Lung (tissue), 16 donors: ENCODE results near the gene CDH26. TPM values are rescaled to one million over a fixed set of nuclear protein-coding genes. Genes with fewer than 3 reads are reported as not detected.

Experiments
- ATAC-seq: fragments of 200-7000 bp; cut with Tn5 transposase; one replicate; pipeline ENCODE4 v1.9.1; 2020; ENCODE audit warnings: moderate number of reproducible peaks; ENCODE audit not compliant: insufficient read depth, low FRiP score
- DNase-seq, 3 donors: peaks; one replicate each; pipeline ENCODE4 v3.0.0-alpha.2; 2013 to 2017
- H3K27ac ChIP-seq, 2 donors: one replicate each; pipeline ENCODE4 v1.5.1; 2013; ENCODE audit warnings: mild to moderate bottlenecking in 2 of 2, moderate library complexity in 2 of 2, control low read depth in 1 of 2, inconsistent platforms in 1 of 2, low read depth in 1 of 2, low read length in 1 of 2
- H3K27me3 ChIP-seq, 3 donors: one replicate each; pipeline ENCODE4 v1.5.1; 2013; ENCODE audit warnings: low read length in 2 of 3; ENCODE audit not compliant: control insufficient read depth in 3 of 3, insufficient read depth in 3 of 3
- H3K36me3 ChIP-seq, 4 donors: one replicate each; pipeline ENCODE4 v1.5.1; 2013; ENCODE audit warnings: low read length in 4 of 4, mild to moderate bottlenecking in 1 of 4, moderate library complexity in 1 of 4; ENCODE audit not compliant: control insufficient read depth in 4 of 4, insufficient read depth in 4 of 4
- H3K4me1 ChIP-seq, 5 donors: one replicate each; pipeline ENCODE4 v1.5.1; 2013; ENCODE audit warnings: low read length in 5 of 5, mild to moderate bottlenecking in 2 of 5, moderate library complexity in 1 of 5; ENCODE audit not compliant: control insufficient read depth in 5 of 5, insufficient read depth in 5 of 5
- H3K4me3 ChIP-seq: one replicate; pipeline ENCODE4 v1.5.1; 2013; ENCODE audit warnings: mild to moderate bottlenecking, control low read depth, moderate library complexity
- H3K9ac ChIP-seq, 2 donors: one replicate each; pipeline ENCODE4 v1.5.1; 2013; ENCODE audit warnings: low read length in 2 of 2, control low read depth in 1 of 2; ENCODE audit not compliant: insufficient read depth in 1 of 2
- H3K9me3 ChIP-seq, 4 donors: one replicate each; pipeline ENCODE4 v1.5.1; 2013; ENCODE audit warnings: low read length in 3 of 4, mild to moderate bottlenecking in 1 of 4, moderate library complexity in 1 of 4; ENCODE audit not compliant: control insufficient read depth in 4 of 4, insufficient read depth in 3 of 4
- CTCF ChIP-seq: IDR thresholded peaks from 2 replicates; pipeline ENCODE4 v1.5.1; 2012; ENCODE audit warnings: mild to moderate bottlenecking; ENCODE audit errors: control extremely low read depth, extremely low read depth
- WGBS, 2 donors: extraction: QIAGEN DNeasy Blood & Tissue Kit; methylation state at CpG; one replicate each; pipeline ENCODE4 v1.1.7; 2013; 5-methylcytosine and 5-hydroxymethylcytosine counted together
- long read RNA-seq, 5 donors: transcript quantifications; one replicate each; lab custom pipeline, GENCODE V29; 2026
- polyA plus RNA-seq, 2 donors: library from polyadenylated mRNA; stranded (reverse); fragments of 200-250 nt; gene quantifications; one replicate each; pipeline ENCODE4 v1.2.1, GENCODE V29; 2013
- total RNA-seq, 2 donors: library from RNA; depleted of rRNA in 1 of 2; stranded (reverse); fragments of >200 nt in 1 of 2; gene quantifications; one replicate each; pipeline ENCODE4 v1.2.1, GENCODE V29; 2014 to 2021
- donor health status: control.
- donor health status: control.
- donor health status: Bipolar disorder and iron deficiency.
- donor health status: healthy.
- donor health status: DM: yes; HTN: yes; CAD: no.

The CDH26 gene
- total RNA-seq: 10 to 100 TPM in 1 of 2 donors, 1 to 10 TPM in 1; 9.8 to 11.3 TPM
- polyA plus RNA-seq: 1 to 10 TPM; 5.7 to 5.8 TPM
- long read RNA-seq, donor 1: 0 reads
- long read RNA-seq, donor 2: 0 reads
- long read RNA-seq, donor 3: 0 reads
- long read RNA-seq, donor 4: 0 reads
- long read RNA-seq, donor 5, partial matches to known transcripts: 0 of 1 reads
- long read RNA-seq, donor 5, other reads (novel, unspliced or antisense): 0 of 1 reads

DNA sequence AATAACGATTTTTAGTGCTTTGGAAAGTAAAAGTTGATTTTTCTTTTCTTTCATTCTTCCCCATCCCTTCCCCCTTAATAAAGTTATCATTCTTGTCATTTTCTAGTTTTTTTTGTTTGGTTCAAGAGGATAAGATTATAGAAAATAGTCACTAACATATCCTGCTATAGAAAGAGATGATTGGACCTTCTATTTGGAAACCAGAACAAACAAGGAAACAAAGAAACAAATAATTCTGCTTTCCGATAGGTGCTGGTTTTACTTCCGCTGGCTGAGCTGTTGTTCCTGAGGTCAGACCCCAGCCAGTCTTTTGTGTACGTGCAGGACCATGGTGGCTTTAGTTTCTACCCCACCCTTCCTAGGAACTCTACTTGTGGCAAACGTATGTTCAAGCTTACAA is at the start of gene CDH26:
CDH26 (plus strand) TSS at position 301 of the 400 bp plus-strand sequence. CDS start 304 bp downstream, outside the sequence.
- DNase-seq: no peak
- H3K27me3 ChIP-seq: no peaks in the 10 kb centered on the region
- no peak within 1 kb of the TSS for H3K27ac ChIP-seq
- no peak within 1 kb of the TSS for H3K9ac ChIP-seq
- WGBS, 2 donors: 88 to 89% methylated on average over 5 of the region's 5 CpGs
- H3K4me3 ChIP-seq: no peak within 1 kb of the TSS
- H3K4me1 ChIP-seq: no peaks in the 10 kb centered on the region
- no peak for ATAC-seq
- peaks cover 0 to 3% (median 0%) of the 10 kb centered on the region in 4 donors for H3K9me3 ChIP-seq
- no peak for TF ChIP-seq CTCF
- H3K36me3 ChIP-seq: no peaks in the 10 kb centered on the region

GRCh38 chr20:59908855-59909254 is 49.4 kb upstream of the CDH26 start:
- no peak overlapping the region for H3K27ac ChIP-seq
- no peak for TF ChIP-seq CTCF
- WGBS, 2 donors: 85 to 91% methylated on average over 5 of the region's 5 CpGs
- ATAC-seq: no peak
- H3K4me3 ChIP-seq: no peak overlapping the region
- no peak overlapping the region for H3K9ac ChIP-seq
- no peaks in the 10 kb centered on the region for H3K4me1 ChIP-seq
- H3K9me3 ChIP-seq: no peaks in the 10 kb centered on the region
- DNase-seq: no peak
- peaks cover 0 to 3% (median 0%) of the 10 kb centered on the region in 3 donors for H3K27me3 ChIP-seq
- no peaks in the 10 kb centered on the region for H3K36me3 ChIP-seq

GRCh38 chr20:59911041-59911440 is 47.2 kb upstream of the CDH26 start:
- TF ChIP-seq CTCF: no peak
- DNase-seq: no peak
- ATAC-seq: no peak
- peaks cover 0 to 3% (median 0%) of the 10 kb centered on the region in 3 donors for H3K27me3 ChIP-seq
- H3K9ac ChIP-seq: no peak overlapping the region
- no peaks in the 10 kb centered on the region for H3K4me1 ChIP-seq
- H3K36me3 ChIP-seq: no peaks in the 10 kb centered on the region
- no peak overlapping the region for H3K27ac ChIP-seq
- WGBS, 2 donors: 86 to 92% methylated on average over 2 of the region's 2 CpGs
- no peak overlapping the region for H3K4me3 ChIP-seq
- H3K9me3 ChIP-seq: no peaks in the 10 kb centered on the region

GRCh38 chr20:59912609-59913008 is 45.6 kb upstream of the CDH26 start:
- Histone ChIP-seq H3K36me3 (no peaks in the 10 kb centered on the region), H3K9me3 (no peaks in the 10 kb centered on the region), H3K4me1 (no peaks in the 10 kb centered on the region), H3K4me3 (no peak overlapping the region), H3K27ac (no peak overlapping the region), H3K27me3 (peaks cover 0 to 3% (median 0%) of the 10 kb centered on the region in 3 donors), H3K9ac (no peak overlapping the region)
- 50 to 67% methylated on average over 4 of the region's 4 CpGs for WGBS, 2 donors
- TF ChIP-seq CTCF: no peak
- DNase-seq (no peak), ATAC-seq (no peak)
